ENCODE results near the gene TRIOBP.

Gene TRIOBP

DNA sequence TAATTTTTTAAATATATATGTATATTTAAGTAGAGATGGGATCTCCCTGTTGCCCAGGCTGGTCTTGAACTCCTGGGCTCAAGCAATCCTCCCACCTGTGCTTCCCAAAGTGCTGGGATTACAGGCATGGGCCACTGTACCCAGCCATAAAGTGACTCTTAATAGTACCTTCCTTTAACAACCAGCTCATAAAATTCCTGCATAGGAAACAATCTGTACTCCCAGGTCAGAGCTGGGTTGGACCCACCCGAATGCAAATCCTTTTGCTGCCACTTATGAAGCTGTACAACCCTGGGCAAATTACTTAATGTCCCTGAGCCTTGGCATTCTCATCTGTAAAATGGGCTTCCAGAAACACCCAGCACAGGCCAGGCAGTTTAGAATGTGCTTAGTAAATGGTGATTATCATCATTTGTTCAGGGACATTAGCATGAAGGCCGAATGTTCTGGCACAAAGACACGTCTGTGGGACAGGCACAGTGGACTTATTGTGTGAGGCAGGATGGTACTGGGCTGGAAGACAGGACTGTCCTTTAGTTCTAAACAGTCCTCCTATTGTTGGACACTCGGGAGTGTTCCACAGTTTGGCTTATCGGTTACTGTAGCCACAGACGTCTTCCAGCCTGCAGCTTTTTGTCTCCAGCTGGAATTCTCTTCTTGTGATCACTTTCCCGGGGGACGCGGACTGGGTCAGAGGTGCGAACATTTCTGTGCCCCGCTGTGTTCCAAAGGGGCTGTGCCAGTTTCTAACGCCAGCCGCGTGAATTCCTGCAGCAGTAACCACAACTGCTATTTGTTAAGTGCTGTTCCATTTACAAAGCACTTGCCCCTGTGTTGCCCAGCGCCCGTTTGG is 32.4 kb upstream of the TRIOBP start:
- no peak for DNase-seq

DNA sequence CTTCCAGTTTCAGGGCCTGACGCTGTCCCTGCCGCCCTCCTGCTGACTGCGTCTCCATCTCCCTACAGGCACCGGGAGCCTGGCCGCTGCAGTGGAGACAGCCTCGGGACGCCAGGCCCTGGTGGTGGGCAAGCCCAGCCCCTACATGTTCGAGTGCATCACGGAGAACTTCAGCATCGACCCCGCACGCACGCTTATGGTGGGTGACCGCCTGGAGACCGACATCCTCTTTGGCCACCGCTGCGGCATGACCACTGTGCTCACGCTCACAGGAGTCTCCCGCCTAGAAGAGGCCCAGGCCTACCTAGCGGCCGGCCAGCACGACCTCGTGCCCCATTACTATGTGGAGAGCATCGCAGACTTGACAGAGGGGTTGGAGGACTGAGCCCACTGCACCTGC is 31.4 kb upstream of the TRIOBP start:
- no peak for DNase-seq

DNA sequence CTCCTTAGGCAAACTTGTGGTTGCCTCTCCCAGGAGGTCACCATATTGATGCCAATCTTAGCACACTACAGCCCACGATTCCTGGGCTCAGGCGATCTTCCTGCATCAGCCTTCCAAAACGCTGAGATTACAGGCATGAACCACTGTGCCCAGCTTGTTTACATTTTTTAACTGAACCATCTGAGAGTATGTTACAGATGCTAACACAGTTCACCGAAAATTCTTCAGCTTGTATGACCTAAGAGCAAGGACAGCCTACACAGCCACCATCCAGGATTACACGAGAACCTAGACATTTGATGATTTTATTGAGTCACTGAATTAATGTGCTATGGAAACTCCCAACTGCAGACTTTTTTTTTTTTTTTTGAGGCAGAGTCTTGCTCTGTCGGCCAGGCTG is 27.3 kb upstream of the TRIOBP start:
- DNase-seq, result no peak

DNA sequence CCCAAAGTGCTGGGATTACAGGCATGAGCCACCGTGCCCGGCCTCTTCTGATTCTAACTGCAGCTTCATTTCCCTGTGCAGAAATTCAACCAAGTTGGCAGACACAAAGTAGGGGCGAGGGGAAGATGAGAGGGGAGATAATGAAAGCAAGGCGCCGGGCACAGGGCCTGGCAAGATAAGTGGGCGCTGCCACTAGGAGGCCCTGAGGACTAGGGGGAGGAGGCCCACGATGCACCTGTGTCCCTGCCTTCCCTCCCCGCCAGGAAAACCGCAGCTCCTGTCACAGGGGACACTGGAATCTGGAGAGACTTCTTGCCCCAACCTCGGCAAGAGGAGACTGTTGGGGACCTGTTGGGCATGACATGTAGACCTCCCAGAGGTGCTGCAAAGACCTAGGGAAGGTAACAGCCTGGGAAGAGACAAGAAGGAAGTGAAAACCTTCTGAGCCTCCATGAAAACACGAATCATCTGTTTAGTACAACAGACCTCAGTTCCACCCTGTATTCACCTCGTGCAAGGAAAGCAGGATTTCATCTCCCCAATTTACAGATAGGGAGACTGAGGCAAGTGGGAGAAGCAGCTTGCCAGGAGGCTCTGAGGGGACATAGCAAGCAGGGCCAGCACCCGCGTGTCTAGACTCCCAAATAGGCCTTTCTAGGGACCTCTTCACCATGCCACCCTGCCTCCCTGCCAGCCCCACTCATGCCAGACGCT is 24.5 kb upstream of the TRIOBP start:
- no peak for DNase-seq

DNA sequence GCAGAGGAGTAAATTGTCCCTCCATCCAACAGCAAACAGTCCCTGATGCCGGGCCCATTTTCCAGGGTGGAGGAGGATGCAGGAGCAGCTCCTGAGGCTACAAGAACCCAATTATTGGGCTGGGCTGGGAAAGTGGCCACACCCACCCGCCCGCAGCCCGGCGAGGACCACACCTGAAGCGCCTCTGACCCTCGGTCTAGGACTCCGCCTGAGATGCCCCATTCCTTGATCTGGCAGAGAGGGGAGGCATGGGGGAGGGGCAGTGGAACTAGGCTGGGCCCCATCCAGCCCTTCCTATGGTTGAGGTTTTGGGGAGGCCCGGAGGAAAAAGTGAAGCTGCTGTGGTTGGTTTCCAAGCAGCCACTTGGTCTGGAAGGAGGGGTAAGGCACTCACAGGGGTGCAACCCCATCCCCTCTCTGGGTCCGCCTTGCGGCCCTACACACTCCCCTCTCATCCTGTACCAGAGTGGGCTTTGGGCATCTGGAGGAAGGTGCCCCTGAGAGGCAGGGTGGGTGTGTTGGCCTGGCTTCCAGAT is 23.9 kb upstream of the TRIOBP start:
- DNase-seq, result no peak

DNA sequence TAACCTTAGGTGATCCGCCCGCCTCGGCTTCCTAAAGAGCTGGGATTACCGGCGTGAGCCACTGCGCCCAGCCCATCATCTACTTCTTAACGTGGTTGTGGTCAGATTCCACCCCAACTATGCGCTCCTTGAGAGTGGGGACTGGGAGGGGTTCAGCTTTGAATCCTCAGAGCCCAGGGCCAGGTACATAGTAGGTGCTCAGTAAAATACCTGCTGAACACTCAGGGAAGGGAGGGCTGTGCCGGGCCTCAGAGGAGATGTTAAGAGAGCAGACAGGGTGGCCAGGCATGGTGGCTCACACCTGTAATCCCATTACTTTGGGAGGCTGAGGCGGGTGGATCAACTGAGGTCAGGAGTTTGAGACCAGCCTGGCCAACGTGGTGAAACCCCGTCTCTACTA is 22.6 kb upstream of the TRIOBP start:
- DNase-seq, result no peak

DNA sequence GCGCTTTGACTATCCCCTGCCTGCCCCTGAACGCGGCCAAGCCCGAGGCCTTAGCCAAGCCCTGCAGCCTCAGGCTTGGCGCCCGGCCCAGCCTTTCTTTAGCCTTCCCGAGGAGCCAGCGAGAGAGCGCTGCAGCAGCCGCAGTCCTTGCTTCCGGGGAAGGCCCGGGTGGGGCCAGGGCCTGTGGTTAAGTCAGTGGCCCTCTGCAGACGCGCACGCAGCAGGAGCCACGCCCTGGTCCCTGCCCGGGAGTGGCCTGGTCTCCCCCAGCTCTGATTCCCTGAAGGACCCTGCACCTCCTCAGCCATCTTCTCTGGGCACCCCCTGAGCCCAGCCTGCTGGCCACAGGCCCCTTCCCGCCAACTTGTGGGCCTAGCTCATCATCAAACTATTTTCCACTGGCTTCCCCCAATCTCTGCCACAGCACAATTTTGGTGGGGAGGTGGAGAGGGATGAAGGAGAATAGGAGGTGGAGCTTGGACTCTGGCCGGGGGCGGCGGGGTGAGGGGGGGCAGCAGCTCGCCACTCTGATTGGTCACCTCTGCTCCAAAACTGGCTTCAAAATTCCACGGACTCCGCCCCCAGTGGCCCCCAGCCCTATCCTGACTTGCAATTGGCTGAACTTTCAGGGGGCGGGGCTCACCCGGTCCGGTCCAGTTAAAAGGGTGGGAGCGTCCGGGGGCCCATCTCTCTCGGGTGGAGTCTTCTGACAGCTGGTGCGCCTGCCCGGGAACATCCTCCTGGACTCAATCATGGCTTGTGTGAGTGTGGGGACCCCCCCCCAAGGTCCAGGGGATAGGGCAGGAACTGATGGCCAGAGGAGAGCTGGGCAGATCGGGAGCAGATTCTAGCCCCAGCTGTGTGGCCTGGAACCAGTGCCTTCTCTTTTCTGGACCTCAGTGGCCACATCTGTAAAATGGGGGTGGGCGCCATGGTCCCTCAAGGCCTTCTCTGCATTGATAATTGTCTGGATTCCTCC is 21.6 kb upstream of the TRIOBP start, which contains the start of gene LGALS1:
Gene LGALS1 (plus strand): TSS at position 686 of the 979 bp plus-strand sequence. CDS start 67 bp downstream, at position 753.
- DNase-seq, result peak in 1 of 2 experiments; percentile 38

DNA sequence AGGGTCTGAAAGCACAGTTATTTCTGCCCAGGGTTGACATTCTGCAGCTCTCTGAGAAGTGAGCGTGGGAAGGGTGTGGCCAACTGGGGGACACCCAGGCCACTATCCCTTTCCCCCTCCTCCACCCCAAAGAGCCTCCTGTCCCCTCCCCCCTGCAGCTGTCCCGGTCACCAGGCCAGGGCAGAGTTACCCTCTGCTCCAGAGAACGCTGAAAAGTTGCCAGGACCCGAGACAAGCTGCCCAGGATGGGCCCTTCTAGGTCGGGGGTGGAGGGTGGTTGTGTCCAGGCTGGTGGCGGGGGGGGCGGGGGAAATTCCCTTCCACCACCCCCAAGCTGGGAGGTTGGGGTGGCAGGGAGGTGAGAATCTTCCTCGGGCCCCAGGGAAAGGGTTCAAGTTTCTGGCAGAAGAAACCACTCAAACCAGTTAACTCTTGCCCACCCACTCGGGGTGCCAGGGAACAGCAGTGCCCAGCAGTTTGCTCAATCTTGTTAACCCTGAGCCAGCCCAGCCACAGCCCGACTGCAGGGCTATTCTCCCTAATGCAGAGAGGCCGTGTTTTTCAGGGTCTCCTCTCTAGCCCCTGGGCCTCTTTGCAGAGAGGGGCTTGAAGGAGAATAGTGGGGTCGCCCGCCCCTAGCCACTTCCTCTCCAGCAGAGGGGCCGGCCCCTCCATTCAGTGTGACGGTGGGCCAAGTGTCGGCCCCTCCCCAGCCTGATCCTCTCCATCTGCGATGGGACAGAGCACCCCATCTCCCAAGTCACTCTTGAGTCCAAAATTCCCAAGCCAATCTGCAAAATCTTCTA is 20.7 kb upstream of the TRIOBP start:
- no peak for DNase-seq

DNA sequence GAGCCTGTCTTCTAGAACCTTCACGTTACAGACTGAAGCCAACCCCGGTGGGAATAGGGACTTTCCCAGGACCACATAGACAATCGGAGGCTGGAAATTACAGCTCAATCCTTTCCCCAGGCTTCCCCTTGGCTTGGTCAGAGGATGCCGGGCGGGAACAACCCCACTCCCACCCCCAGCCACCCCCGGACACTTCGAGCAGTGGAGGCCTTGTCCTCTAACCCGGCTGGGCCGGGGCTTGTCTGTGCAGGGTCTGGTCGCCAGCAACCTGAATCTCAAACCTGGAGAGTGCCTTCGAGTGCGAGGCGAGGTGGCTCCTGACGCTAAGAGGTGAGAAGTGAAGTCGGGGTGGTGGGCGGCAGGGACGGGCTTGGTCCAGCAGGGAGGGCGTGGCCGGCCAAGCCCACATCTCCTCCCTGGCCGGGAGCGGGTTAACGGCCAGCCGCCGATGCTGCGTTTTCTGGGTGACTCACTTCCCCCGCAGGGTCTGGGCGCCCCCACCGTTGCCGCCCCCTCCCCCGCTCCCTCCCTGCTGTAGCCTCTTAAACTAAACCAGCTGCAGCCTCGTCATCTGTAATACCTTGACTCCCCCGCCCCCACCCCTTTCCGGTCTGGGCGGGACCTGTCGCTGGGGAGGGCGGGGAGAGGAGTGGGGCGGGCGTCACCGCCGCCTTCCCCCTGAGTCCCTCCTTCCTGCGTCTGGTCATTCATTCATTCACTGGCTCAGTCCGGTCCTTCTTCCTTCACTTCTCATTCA is 19.9 kb upstream of the TRIOBP start:
- DNase-seq, result peak in 1 of 2 experiments; percentile 74

DNA sequence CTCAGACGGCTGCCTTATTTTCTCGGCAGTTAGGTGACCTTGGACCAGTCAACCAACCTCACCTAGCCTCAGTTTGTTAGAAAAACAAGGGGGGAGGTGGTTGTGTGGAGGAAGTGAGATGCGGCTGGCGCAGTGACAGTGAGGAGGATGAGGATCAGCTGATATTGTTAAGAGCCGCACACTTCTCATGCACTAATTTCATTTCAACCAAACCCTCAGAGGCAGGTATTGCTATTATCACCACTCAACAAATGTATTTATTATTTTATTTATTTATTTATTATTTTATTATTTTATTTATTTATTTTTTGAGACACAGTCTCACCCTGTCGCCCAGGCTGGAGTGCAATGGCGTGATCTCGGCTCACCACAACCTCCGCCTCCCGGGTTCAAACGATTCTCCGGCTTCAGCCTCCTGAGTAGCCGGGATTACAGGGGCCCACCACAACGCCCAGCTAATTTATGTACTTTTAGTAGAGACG is 19.3 kb upstream of the TRIOBP start:
- no peak for DNase-seq

DNA sequence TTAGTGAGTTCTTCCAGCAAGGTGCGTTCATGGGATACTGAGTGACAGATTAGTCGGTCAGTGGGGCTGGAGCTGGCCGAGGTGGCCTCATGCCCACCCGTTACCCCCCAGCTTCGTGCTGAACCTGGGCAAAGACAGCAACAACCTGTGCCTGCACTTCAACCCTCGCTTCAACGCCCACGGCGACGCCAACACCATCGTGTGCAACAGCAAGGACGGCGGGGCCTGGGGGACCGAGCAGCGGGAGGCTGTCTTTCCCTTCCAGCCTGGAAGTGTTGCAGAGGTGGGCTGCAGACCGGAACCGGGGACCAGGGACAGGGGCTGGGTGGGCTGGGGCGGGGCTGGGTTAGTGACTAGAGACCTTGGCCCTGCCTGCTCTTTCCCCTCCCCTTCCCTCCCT is 18.5 kb upstream of the TRIOBP start:
- DNase-seq, result no peak

DNA sequence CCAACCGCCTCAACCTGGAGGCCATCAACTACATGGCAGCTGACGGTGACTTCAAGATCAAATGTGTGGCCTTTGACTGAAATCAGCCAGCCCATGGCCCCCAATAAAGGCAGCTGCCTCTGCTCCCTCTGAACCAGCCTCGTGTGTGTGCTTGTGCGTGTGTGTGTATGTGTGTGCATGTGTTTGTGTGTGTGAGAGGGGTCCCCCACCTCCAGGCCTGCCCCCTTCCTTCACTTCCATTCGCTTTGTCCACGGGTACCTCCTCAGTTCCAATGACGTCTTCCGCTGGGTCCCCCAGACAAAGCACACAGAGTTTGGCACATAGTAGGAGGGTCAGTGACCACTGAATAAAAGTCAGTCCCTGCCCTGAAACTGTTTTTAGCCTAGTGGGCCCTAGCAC is 17.2 kb upstream of the TRIOBP start:
- no peak for DNase-seq

DNA sequence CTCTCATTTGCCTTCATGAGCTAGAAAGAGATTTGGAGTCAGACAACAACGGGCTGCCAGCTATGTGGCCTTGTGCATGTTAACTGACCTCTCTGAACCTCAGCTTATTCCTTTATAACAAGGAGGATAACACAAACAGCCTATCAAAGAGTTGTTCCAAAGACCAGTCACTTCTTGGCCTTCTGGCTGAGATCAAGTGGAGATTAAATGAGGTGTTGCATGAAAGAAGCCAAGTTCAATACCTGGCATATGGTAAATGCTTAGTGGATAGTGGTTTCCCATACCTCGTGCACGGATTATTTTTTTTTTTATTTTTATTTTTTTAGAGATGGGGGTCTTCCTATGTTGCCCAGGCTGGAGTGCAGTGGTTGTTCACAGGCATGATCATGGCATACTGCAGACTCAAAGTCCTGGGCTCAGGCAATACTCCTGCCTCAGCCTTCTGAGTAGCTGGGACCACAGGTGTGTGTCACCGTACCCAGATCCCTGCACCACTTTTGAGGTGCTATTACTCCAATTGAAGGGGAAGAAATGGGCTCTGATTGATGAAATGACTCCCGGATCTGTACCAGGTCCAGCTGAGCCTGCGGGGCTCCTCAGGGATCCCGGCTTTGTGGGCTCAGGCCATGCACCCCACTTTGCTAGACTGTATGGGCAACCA is 16.5 kb upstream of the TRIOBP start:
- DNase-seq, result no peak

DNA sequence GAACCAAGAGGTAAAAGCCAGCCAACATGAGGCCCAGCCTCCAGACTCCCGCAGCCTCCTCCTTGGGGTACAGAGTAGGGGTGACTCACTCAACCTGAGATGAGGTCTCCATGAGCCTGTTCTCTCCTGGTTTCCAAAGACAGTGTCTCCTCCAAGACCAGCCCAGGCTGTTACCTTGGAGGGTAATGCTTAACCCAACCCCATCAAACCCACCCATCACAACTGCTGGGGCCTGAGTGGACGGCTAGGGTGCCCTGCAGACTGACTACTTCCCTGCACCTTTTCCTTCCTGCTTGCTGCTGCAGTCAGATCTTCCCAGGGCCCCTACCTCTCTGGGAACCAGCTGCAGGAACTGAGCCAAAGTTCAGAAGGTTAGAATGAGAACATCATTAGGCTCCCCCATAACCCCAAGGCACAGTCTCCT is 15.8 kb upstream of the TRIOBP start:
- no peak for DNase-seq

DNA sequence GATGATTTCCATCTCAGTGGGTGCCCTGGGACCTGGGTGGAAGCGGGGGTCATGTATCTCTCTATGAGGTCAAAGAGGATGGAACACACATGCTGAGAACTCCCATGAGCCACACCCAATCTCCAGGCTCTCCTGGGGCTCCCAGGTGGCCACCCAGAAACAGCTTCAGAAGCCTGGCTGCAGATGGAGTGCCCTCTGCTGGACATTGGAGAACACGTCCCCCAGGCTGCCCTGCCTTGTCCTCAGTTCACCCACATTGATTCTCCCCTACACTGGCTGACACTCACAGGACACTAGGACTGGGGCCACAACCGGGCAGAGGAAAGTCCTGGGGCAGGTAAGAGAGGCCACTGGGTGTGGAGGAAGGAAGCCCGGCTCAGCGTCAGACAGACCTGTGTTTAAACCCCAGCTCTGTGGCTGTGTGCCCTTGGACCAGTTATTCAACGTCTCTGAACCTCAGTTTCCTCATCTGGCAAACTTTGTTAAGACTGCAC is 15.2 kb upstream of the TRIOBP start:
- peak in 1 of 2 experiments; percentile 75 for DNase-seq

DNA sequence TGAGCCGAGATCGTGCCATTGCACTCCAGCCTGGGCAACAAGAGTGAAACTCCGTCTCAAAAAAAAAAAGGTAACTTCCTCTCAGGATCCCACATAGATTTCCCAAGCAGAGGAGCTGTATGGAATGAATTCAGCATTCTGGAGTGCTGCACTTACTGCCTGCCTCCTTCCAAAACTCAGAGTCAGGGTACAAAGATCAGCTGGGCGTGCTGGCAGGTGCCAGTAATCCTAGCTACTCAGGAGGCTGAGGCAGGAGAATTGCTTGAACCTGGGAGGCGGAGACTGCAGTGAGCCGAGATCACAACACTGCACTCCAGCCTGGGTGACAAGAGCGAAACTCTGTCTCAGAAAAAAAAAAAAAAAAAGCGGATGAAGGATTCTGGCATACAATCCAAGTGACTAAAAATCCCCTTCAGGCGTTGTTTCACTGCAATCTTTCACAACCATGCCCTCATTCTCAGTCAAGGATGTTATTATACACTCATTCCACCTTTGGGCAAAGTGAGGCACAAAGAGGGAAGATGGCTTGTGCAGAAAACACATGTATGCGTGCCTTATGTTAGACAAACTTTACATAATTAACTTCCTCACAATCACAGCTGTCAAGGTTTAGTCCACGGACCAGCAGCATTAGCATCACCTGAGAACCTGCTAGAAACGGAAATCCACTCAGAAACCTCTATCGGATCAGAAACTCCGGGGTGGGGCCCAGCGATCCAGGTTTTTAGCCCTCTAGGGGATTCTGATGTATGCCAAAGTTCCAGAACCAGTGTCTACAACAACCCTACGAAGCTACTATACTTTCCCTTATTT is 11.8 kb upstream of the TRIOBP start:
- no peak for DNase-seq

DNA sequence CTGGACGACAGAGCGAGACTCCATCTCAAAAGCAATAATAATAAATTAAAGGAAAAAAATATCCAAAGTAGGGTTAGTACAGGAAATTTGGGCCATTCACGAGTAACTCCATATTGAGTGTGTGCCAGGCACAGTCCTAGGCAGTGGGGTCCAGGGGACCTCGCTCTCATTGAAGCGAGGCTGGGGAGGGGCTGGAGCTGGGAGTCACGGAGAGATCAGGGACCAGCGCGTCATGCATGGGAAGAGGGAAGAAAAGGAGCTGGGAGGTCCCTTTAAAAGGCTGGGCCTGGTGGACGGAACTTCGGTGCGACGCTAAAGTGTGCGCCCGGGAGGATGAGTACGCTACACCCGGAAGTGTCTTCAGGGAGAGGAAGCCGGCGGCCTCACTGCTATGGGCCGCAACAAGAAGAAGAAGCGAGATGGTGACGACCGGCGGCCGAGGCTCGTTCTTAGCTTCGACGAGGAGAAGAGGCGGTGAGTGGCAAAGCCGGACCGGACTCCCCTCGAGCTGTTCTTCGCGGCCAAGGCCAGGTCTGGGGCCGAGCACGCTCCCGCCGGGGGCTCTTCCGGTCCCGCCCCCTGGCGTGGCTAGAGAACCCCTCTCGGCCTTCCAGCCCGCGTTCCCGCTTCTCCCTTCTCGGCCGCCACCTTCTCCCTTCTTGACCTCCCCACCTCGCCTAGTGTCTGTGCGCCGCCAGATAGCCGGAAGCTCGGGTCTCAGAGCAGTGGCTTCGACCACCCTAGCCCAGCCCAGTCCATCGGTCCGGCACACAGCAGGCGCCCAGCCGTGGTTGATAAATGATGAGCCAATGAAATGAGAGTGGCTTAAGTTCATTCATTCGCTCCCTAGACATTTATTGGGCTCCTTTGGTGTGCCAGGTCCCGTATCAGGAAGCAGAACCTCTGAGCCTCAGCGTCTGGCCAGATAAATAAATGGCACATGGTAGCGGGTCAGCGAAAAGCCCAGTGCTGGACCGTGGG is 10.6 kb upstream of the TRIOBP start, which contains the start of gene NOL12:
Gene NOL12 (plus strand): TSS at position 342 of the 981 bp plus-strand sequence. CDS start 50 bp downstream, at position 392.
- peak; percentile 69 to 87 for DNase-seq

DNA sequence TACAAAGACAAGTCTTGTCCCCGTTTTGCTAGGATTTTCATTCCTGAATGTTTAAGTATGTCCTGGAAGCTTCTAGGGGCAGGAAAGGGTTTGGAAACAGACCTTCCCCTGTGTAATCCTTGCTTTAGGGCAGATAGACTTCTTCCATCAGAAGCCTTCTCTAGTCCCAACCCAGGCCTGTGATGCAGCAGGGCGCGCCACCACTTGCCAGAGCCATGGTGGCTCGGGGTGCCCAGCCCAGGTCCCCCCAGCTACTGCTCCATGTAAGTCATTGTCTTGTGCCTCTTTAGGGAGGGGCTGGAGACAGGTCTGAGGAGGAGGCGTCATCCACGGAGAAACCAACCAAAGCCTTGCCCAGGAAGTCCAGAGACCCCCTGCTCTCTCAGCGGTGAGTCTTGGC is 6.4 kb upstream of the TRIOBP start:
- no peak for DNase-seq

Measured in NCI-H526 (cell line).